AG04450 (cell line): ENCODE measurements around the gene BECN2. TPM values are rescaled to one million over a fixed set of nuclear protein-coding genes. Genes with fewer than 3 reads are reported as not detected.

Experiments used
- CTCF ChIA-PET: fragments of 300-600, 350-600 bp; formaldehyde crosslinking; extraction: SDS; loops from one replicate; lab custom pipeline; 2022; ENCODE audit warnings: antibody characterized with exemption, inconsistent platforms; lab: Charles Lee
- POLR2A ChIA-PET: fragments of 350-600 bp; formaldehyde crosslinking; extraction: SDS; loops from one replicate; lab custom pipeline; 2021; ENCODE audit warnings: antibody characterized with exemption, inconsistent platforms; lab: Yijun Ruan, JAX
- DNase-seq: peaks from one replicate; pipeline ENCODE4 v3.0.0-alpha.2; 2011; ENCODE audit warnings: low read depth, low spot score
- H3K27ac ChIP-seq: one replicate; pipeline ENCODE4 v1.5.1; 2012; ENCODE audit warnings: low read depth, low read length, control low read depth
- H3K27me3 ChIP-seq: one replicate; pipeline ENCODE4 v1.6.0; 2012; ENCODE audit warnings: low read length; ENCODE audit not compliant: control insufficient read depth, insufficient read depth
- H3K4me3 ChIP-seq: 2 replicates; pipeline ENCODE4 v1.5.1; 2011; ENCODE audit warnings: mild to moderate bottlenecking, low read depth, low read length, control low read depth
- H3K9me3 ChIP-seq: 2 replicates; pipeline ENCODE4 v1.5.1; 2012; ENCODE audit warnings: low read length; ENCODE audit not compliant: control insufficient read depth, insufficient read depth
- CTCF ChIP-seq: IDR thresholded peaks from 2 replicates; pipeline ENCODE4 v1.5.1; 2011; ENCODE audit warnings: low read depth, low read length, control low read depth, inconsistent platforms
- polyA plus RNA-seq: library from polyadenylated mRNA; depleted of rRNA; stranded (reverse); fragments of >200 nt; gene quantifications from 2 replicates; pipeline ENCODE4 v1.2.3, GENCODE V29; 2011

BECN2 gene
- polyA plus RNA-seq, 1 experiment: not detected

GRCh38 chr1:241950390-241950789 lies 7.2 kb upstream of the BECN2 start:
- Histone ChIP-seq H3K9me3 (no peaks in the 10 kb centered on the region; the same call in 1 of the 2 replicates), H3K27me3 (no peaks in the 10 kb centered on the region), H3K4me3 (no peak overlapping the region), H3K27ac (no peak overlapping the region)
- TF ChIP-seq CTCF: no peak
- ChIA-PET POLR2A (no interaction called here), CTCF (no interaction called here)
- DNase-seq: no peak

GRCh38 chr1:241962153-241962552 lies 4.6 kb downstream of the BECN2 start:
- Histone ChIP-seq H3K9me3 (peaks cover 14% of the 10 kb centered on the region), H3K27me3 (no peaks in the 10 kb centered on the region), H3K4me3 (no peak overlapping the region), H3K27ac (no peak overlapping the region)
- CTCF ChIA-PET: interaction anchor here (1.8 kb wide), 1 partner anchor 37 kb away, joined by 7 read pairs; the partner anchor contains the start of gene MAP1LC3C
- no peak for TF ChIP-seq CTCF
- no peak for DNase-seq
- POLR2A ChIA-PET: no interaction called here

DNA sequence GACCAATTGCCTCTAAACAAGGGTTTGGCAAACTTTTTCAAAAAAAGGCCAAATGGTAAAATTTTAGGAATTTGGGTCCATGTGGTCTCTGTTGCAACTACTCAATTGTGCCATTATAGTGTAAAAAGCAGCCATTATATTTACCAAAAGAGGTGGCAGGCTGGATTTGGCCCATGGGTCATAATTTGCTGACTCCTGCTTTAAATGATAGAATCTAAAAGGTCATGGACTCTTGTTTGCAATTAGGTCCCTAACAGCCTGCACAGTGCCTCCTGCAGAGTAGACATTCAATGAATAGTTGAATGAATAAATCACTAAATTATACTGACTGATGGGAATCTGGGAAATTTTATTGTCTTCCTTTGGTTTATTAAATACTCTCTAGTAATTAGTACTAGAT lies 6.2 kb downstream of the BECN2 start:
- ChIA-PET CTCF (interaction anchor here (0.6 to 1.8 kb wide), 3 partner anchors 35 to 383 kb away, joined by 3 to 7 read pairs (median 3); partner anchors contain the start of gene MAP1LC3C), POLR2A (no interaction called here)
- H3K27me3 ChIP-seq: no peaks in the 10 kb centered on the region
- TF ChIP-seq CTCF: no peak
- H3K4me3 ChIP-seq: no peak overlapping the region
- DNase-seq: no peak
- H3K27ac ChIP-seq: no peak overlapping the region
- 0 out of 2 replicates have a peak, but pooled peaks cover 3% of the 10 kb centered on the region for H3K9me3 ChIP-seq

DNA sequence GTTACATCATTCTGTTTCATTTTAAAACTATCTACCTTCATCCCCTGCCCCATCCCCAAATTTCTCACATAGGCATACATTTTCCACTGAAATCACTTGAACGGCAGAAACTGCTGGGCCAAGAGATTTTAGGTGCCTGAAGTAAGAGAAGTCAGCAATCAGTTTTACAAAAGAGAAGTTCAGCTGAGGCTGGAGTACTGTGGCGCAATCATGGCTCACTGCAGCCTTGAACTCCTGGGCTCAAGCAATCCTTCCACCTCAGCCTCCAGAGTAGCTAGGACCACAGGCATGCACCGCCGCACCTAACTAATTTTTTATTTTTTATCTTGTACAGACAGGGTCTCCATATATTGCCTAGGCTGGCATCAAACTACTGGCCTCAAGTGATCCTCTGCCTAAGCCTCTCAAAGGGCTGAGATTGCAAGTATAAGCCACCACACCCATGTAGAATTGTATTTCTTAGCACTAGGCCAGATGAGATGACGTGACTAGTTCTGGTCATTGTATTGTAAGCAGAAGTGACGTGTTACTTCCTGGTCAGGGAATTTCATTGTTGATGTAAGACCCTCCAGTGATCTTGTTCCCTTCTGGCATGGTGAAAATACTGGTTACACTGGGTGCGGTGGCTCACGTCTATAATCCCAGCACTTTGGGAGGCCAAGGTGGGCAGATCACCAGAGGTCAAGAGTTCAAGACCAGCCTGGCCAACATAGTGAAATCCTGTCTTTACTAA lies 7.1 kb downstream of the BECN2 start:
- Histone ChIP-seq H3K9me3 (no peaks in the 10 kb centered on the region), H3K4me3 (no peak overlapping the region), H3K27me3 (no peaks in the 10 kb centered on the region), H3K27ac (no peak overlapping the region)
- TF ChIP-seq CTCF: no peak
- DNase-seq: no peak
- ChIA-PET CTCF (interaction anchor here (0.7 kb wide), 1 partner anchor 384 kb away, joined by 3 read pairs; no protein-coding TSS in a partner anchor), POLR2A (no interaction called here)

DNA sequence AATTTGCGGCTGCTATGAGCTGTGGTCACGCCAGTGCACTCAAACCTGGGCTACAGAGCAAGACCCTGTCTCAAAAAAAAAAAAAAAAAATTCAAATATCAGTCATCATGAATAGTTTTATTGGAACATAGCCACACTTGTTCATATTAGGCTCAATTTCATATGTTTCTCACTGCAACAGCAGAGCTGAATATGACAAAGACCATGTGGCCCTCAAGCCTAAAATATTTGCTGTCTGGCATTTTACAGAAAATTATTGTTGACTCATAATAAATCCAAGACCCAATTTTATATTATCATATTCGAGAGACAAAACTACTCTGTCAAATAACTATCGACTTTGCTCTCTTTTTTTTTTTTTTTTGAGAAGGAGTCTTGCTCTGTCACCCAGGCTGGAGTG lies 11.0 kb downstream of the BECN2 start:
- no peak overlapping the region for H3K27ac ChIP-seq
- H3K27me3 ChIP-seq: no peaks in the 10 kb centered on the region
- ChIA-PET CTCF (no interaction called here), POLR2A (no interaction called here)
- no peak for DNase-seq
- no peak for TF ChIP-seq CTCF
- no peak overlapping the region for H3K4me3 ChIP-seq
- H3K9me3 ChIP-seq: no peaks in the 10 kb centered on the region
